ENCODE results near the gene FAM89A. TPM values are rescaled to one million over a fixed set of nuclear protein-coding genes. Genes with fewer than 3 reads are reported as not detected.
"Not testable (repeated sequence)": the region's sequence is repeated elsewhere in the genome, so short reads cannot be mapped to it uniquely, and the experiment has no call there.

Gene FAM89A
- total RNA-seq, 2 experiments from 2014 or later = 11.1 to 14.2 TPM

GRCh38 chr1:231050395-231050794 lies 10.3 kb upstream of the FAM89A start:
- intact Hi-C loops (cut with micrococcal nuclease) = no loop called here
- H3K36me3 Mint-ChIP-seq (ENCODE audit: low read depth) = no peaks in the 10 kb centered on the region
- no peak overlapping the region for H3K4me3 Mint-ChIP-seq
- ChIA-PET POLR2A (no interaction called here), CTCF (interaction anchor here (1.2 kb wide), 1 partner anchor 42 kb away, joined by 4 read pairs; no protein-coding TSS in a partner anchor)
- no peak for DNase-seq
- no peaks in the 10 kb centered on the region for H3K9me3 Mint-ChIP-seq
- ATAC-seq = no peak
- no peak overlapping the region for H3K27ac Mint-ChIP-seq
- TF ChIP-seq, protein P1, sequence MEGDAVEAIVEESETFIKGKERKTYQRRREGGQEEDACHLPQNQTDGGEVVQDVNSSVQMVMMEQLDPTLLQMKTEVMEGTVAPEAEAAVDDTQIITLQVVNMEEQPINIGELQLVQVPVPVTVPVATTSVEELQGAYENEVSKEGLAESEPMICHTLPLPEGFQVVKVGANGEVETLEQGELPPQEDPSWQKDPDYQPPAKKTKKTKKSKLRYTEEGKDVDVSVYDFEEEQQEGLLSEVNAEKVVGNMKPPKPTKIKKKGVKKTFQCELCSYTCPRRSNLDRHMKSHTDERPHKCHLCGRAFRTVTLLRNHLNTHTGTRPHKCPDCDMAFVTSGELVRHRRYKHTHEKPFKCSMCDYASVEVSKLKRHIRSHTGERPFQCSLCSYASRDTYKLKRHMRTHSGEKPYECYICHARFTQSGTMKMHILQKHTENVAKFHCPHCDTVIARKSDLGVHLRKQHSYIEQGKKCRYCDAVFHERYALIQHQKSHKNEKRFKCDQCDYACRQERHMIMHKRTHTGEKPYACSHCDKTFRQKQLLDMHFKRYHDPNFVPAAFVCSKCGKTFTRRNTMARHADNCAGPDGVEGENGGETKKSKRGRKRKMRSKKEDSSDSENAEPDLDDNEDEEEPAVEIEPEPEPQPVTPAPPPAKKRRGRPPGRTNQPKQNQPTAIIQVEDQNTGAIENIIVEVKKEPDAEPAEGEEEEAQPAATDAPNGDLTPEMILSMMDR (IDR thresholded peaks at IDR 0.05) = no peak
- H3K27me3 Mint-ChIP-seq = peaks cover 13% of the 10 kb centered on the region
- H3K4me1 Mint-ChIP-seq (ENCODE audit: low read depth) = peaks cover 14% of the 10 kb centered on the region

DNA sequence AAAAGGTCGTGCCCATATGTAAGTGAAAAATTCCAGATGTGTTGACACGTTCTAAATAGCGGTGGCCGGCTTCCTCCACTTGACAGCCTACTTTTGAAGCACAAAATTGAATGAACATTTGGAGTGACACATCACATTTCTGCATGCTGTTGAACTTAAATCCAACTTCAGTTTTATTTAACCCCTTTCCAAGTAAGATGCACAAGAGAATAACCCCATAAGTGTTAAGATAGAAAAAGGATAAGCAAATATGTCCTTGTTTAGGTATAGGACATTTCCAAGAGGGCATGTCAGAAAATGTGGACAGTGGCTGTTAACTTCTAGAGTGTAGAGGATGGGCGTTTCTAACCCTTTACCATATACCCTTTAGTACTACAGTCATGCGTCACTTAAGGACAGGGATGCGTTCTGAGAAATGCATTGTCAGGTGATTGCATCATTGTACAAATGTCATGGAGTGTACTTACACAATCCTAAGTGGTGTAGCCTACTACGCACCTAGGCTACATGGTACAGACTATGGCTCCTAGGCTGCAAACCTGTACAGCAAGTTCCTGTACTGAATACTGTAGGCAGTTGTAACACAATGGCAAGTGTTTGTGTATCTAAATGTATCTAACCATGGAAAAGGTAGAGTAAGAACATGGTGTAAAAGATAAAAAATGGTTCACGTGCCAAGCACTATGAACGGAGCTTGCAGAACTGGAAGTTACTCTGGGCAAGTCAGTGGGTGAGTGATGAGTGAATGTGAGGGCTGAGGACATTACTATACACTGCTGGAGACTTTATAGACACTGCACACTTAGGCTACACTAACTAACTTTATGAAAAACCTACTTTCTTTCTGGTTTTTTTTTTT lies 9.3 kb upstream of the FAM89A start:
- peaks cover 10% of the 10 kb centered on the region for H3K27me3 Mint-ChIP-seq
- no peak overlapping the region for H3K4me3 Mint-ChIP-seq
- TF ChIP-seq, protein P1 (IDR thresholded peaks at IDR 0.05) = no peak
- intact Hi-C loops (cut with micrococcal nuclease) = no loop called here
- ChIA-PET CTCF (interaction anchor here (1.2 kb wide), 1 partner anchor 43 kb away, joined by 4 read pairs; no protein-coding TSS in a partner anchor), POLR2A (no interaction called here)
- DNase-seq = no peak
- no peak for ATAC-seq
- H3K9me3 Mint-ChIP-seq = peaks cover 3% of the 10 kb centered on the region
- no peak overlapping the region for H3K27ac Mint-ChIP-seq
- H3K36me3 Mint-ChIP-seq (ENCODE audit: low read depth) = no peaks in the 10 kb centered on the region
- H3K4me1 Mint-ChIP-seq (ENCODE audit: low read depth) = peaks cover 19% of the 10 kb centered on the region

DNA sequence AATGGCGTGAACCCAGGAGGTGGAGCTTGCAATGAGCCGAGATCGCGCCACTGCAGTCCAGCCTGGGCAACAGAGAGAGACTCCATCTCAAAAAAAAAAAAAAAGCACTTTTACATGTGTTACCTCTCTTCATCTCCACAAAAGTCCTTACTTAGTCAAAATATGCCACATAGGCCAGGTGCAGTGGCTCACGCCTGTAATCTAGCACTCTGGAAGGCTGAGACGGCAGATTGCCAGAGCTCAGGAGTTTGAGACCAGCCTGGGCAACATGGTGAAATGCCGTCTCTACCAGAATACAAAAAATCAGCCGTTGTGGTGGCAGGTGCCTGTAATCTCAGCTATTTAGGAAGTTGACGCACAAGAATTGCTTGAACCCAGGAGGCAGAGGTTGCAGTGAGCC lies 8.4 kb upstream of the FAM89A start:
- H3K4me3 Mint-ChIP-seq; H3K27ac Mint-ChIP-seq; POLR2A ChIA-PET; DNase-seq; H3K36me3 Mint-ChIP-seq (ENCODE audit: low read depth); H3K9me3 Mint-ChIP-seq; intact Hi-C loops (cut with micrococcal nuclease); CTCF ChIA-PET; H3K27me3 Mint-ChIP-seq; ATAC-seq: not testable (repeated sequence)
- peaks cover 11% of the 10 kb centered on the region for H3K4me1 Mint-ChIP-seq (ENCODE audit: low read depth)

GRCh38 chr1:231047529-231047928 lies 7.5 kb upstream of the FAM89A start:
- POLR2A ChIA-PET; ATAC-seq; intact Hi-C loops (cut with micrococcal nuclease): not testable (repeated sequence)

DNA sequence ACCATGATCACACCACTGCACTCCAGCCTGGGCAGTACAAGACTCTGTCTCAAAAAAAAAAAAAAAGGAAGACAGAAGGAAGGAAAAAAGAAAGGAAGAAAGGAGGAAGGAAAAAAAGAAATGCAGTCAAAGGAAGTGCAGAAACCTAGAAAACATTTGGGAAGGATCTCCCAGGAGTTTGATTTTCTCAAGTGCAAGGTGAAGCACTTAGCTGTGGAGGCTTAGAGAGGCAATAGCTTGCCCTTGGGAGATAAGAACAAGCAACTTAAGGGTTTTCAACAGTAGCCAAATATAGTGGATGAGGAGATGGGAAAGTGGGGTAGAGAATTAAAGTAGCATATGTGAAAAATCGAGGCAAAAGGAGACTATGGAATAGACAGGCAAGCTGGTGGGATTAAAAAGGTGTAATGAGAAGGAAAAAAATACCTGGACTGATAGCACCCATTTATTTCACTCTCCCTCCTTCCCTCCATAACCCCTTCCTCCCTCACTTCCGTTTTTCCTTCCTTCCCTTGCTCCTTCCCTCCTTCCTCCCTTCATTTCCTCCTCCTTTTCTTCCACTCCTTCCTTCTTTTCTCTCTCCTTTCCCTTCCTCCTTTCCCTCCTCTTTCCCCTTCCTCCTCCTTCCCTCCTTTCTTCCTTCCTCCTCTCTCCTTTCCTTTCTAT lies 6.8 kb upstream of the FAM89A start:
- no peaks in the 10 kb centered on the region for H3K36me3 Mint-ChIP-seq (ENCODE audit: low read depth)
- TF ChIP-seq, protein P1 (IDR thresholded peaks at IDR 0.05) = no peak
- H3K27ac Mint-ChIP-seq = no peak overlapping the region
- DNase-seq = no peak
- peaks cover 3% of the 10 kb centered on the region for H3K9me3 Mint-ChIP-seq
- H3K4me3 Mint-ChIP-seq = no peak overlapping the region
- peaks cover 10% of the 10 kb centered on the region for H3K27me3 Mint-ChIP-seq
- peaks cover 7% of the 10 kb centered on the region for H3K4me1 Mint-ChIP-seq (ENCODE audit: low read depth)
- intact Hi-C loops (cut with micrococcal nuclease) = no loop called here
- no peak for ATAC-seq
- ChIA-PET POLR2A (no interaction called here), CTCF (no interaction called here)

More at GRCh38 chr1:231047529-231047928, 7.5 kb upstream of the FAM89A start:
- H3K9me3 Mint-ChIP-seq; H3K27me3 Mint-ChIP-seq; H3K27ac Mint-ChIP-seq; DNase-seq; H3K36me3 Mint-ChIP-seq (ENCODE audit: low read depth); CTCF ChIA-PET; H3K4me1 Mint-ChIP-seq (ENCODE audit: low read depth); H3K4me3 Mint-ChIP-seq: not testable (repeated sequence)

DNA sequence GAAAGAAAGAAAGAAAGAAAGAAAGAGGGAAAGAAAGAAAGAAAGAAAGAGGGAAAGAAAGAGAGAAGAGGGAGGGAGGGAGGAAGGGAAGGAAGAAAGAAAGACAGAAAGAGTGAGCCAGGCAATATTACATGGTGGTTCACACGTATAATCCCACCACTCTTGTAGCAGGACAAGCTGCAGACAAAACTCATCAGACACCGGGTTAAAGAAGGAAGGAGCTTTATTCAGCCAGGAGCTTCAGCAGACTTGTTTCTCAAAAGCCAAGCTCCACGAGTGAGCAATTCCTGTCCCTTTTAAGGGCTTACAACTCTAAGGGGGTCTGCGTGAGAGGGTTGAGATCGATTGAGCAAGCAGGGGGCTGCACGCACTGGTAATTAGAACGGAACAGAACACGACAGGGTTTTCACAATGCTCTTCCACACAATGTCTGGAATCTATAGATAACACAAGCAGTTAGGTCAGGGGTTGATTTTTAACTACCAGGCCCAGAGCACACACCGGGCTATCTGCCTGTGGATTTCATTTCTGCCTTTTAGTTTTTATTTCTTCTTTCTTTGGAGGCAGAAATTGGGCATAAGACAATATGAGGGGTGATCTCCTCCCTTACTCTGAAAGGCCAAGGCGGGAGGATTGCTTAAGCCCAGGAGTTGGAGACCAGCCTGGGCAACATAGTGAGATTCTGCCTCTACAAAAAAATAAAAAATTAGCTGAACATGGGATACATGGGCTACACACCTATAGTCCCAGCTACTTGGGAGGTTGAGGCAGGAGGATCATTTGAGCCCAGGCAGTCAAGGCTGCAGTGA lies 6.1 kb upstream of the FAM89A start:
- H3K36me3 Mint-ChIP-seq (ENCODE audit: low read depth); intact Hi-C loops (cut with micrococcal nuclease); H3K9me3 Mint-ChIP-seq; CTCF ChIA-PET; DNase-seq; H3K4me3 Mint-ChIP-seq; H3K27ac Mint-ChIP-seq; POLR2A ChIA-PET; ATAC-seq: not testable (repeated sequence)
- Mint-ChIP-seq H3K27me3 (peaks cover 12% of the 10 kb centered on the region), H3K4me1 (ENCODE audit: low read depth) (peaks cover 14% of the 10 kb centered on the region)

All from activated CD8-positive, alpha-beta T cell treated with anti-CD3 and anti-CD28 coated beads for 36 hours (primary cell).